K562 (cell line): ENCODE measurements around the gene UQCRFS1. TPM values are rescaled to one million over a fixed set of nuclear protein-coding genes. Genes with fewer than 3 reads are reported as not detected.

Experiments
- ATAC-seq: fragments of 200-7000 bp; cut with Tn5 transposase; 3 replicates; pipeline ENCODE4 v1.9.1; 2020; ENCODE audit warnings: moderate library complexity
- BruUV-seq: library from RNA; stranded (reverse); fragments of 400-500 nt; replicated peaks from 2 replicates; lab custom pipeline; 2021; lab: Mats Ljungman, UMichigan
- CTCF ChIA-PET: fragments of 300-600 bp; formaldehyde crosslinking; extraction: SDS; loops from one replicate; lab custom pipeline; 2021; ENCODE audit warnings: low intra/inter-chr PET ratio; lab: Yijun Ruan, JAX
- POLR2A ChIA-PET: fragments of 300-600, 350-650 bp; sonication (Branson Sonifier 250); formaldehyde crosslinking; extraction: SDS; loops from one replicate; lab custom pipeline; 2021; ENCODE audit warnings: antibody characterized with exemption, inconsistent platforms; lab: Yijun Ruan, JAX
- DNase-seq, 4 experiments: peaks; one replicate each; pipeline versions ENCODE4 v3.0.0 to v3.0.0-alpha.2; 2011 to 2018; ENCODE audit warnings: low spot score in 3 of 4, mixed read lengths in 3 of 4; ENCODE audit errors: extremely low read depth in 1 of 4
- FAIRE-seq: peaks from 2 replicates; lab custom pipeline; 2011; peaks lifted over from hg19 to GRCh38; lab: Jason Lieb, UNC
- H2AFZ ChIP-seq: 2 replicates; pipeline ENCODE4 v1.6.0; 2011; ENCODE audit warnings: low read depth, low read length, control low read depth, inconsistent platforms
- H3K27ac ChIP-seq: fragments of 200-600 bp; 3 replicates; pipeline ENCODE4 v1.8.0; 2011; ENCODE audit warnings: low read depth, mild to moderate bottlenecking, control low read depth, inconsistent platforms, low read length, moderate library complexity, mixed read lengths; ENCODE audit errors: extremely low read depth
- H3K27me3 ChIP-seq, 2 experiments: fragments of 300-600 bp in 1 of 2; 2 replicates in 1 of 2; 3 replicates in 1 of 2; pipeline versions ENCODE4 v1.6.0 to v1.8.0; 2011; ENCODE audit warnings: inconsistent platforms in 2 of 2, low read length in 2 of 2, mild to moderate bottlenecking in 1 of 2, mixed read lengths in 1 of 2, moderate library complexity in 1 of 2; ENCODE audit not compliant: control insufficient read depth in 2 of 2, insufficient read depth in 2 of 2
- H3K36me3 ChIP-seq: fragments of 300-600 bp; 3 replicates; pipeline ENCODE4 v1.8.0; 2011; ENCODE audit warnings: mild to moderate bottlenecking, low read length, inconsistent platforms; ENCODE audit not compliant: control insufficient read depth, insufficient read depth
- H3K4me1 ChIP-seq, 2 experiments: fragments of 200-600 bp in 1 of 2; replicated peaks in 1 of 2; 2 replicates in 1 of 2; 3 replicates in 1 of 2; pipeline versions ENCODE4 v1.5.1 to v1.8.0; 2011; ENCODE audit warnings: inconsistent platforms in 2 of 2, low read length in 2 of 2, mild to moderate bottlenecking in 1 of 2, mixed read lengths in 1 of 2, moderate library complexity in 1 of 2; ENCODE audit not compliant: control insufficient read depth in 2 of 2, insufficient read depth in 2 of 2
- H3K4me2 ChIP-seq: 2 replicates; pipeline ENCODE4 v1.6.1; 2011; ENCODE audit warnings: low read length, control low read depth, inconsistent platforms, mixed read lengths; ENCODE audit not compliant: insufficient read depth
- H3K4me3 ChIP-seq: fragments of 200-600 bp; sonication (generic), shearing (Covaris generic); 2 replicates; pipeline ENCODE4 v1.5.1; 2016; ENCODE audit warnings: control low read depth, inconsistent platforms
- H3K79me2 ChIP-seq: fragments of 200-600 bp; 3 replicates; pipeline ENCODE4 v1.8.0; 2011; ENCODE audit warnings: low read length, inconsistent platforms; ENCODE audit not compliant: control insufficient read depth, insufficient read depth
- H3K9ac ChIP-seq, 2 experiments: 2 replicates each; pipeline versions ENCODE4 v1.6.0 to v1.6.1; 2011; ENCODE audit warnings: low read depth in 2 of 2, low read length in 2 of 2, control low read depth in 1 of 2, inconsistent platforms in 1 of 2, mild to moderate bottlenecking in 1 of 2, mixed read lengths in 1 of 2; ENCODE audit not compliant: insufficient read depth in 1 of 2
- H3K9me1 ChIP-seq: one replicate; pipeline ENCODE4 v1.6.0; 2011; ENCODE audit warnings: inconsistent platforms, mild to moderate bottlenecking, low read length, moderate library complexity; ENCODE audit not compliant: control insufficient read depth, insufficient read depth
- H3K9me3 ChIP-seq: replicated peaks from 2 replicates; pipeline ENCODE4 v1.5.1; 2011; ENCODE audit warnings: low read depth, low read length, inconsistent platforms; ENCODE audit not compliant: control insufficient read depth, insufficient read depth
- H4K20me1 ChIP-seq: replicated peaks from 2 replicates; pipeline ENCODE4 v1.6.1; 2011; ENCODE audit warnings: low read length, inconsistent platforms, mixed read lengths; ENCODE audit not compliant: control insufficient read depth, insufficient read depth
- CCAR2 ChIP-seq: fragments of 200-400 bp; formaldehyde crosslinking; IDR thresholded peaks from 2 replicates; pipeline ENCODE4 v1.6.1; 2017; ENCODE audit warnings: mild to moderate bottlenecking, low read depth, low read length
- IFI16 ChIP-seq: fragments of 250-450 bp; sonication (Bioruptor Pico); IDR thresholded peaks from 2 replicates; pipeline ENCODE4 v2.1.2; 2022; ENCODE audit warnings: mild to moderate bottlenecking, inconsistent platforms
- NBN ChIP-seq: fragments of 450-650 bp; IDR thresholded peaks from 2 replicates; pipeline ENCODE4 v1.6.1; 2016; ENCODE audit warnings: low read depth, mild to moderate bottlenecking
- POLR2AphosphoS2 ChIP-seq: IDR thresholded peaks from 2 replicates; pipeline ENCODE4 v1.6.1; 2012; ENCODE audit warnings: low read length, improper control_type of control experiment
- PTRF ChIP-seq: fragments of 450-650 bp; IDR thresholded peaks from 2 replicates; pipeline ENCODE4 v1.6.1; 2016; ENCODE audit warnings: mild to moderate bottlenecking, missing genetic modification characterization, missing compliant biosample characterization
- RAD21 ChIP-seq, 2 experiments: fragments of 250-450 bp in 1 of 2; fragments of 450-650 bp in 1 of 2; sonication (Bioruptor Pico) in 1 of 2; formaldehyde crosslinking in 1 of 2; IDR thresholded peaks in 1 of 2; conservative IDR thresholded peaks in 1 of 2; 2 replicates each; pipeline versions ENCODE4 v1.4.0 to v1.8.0; 2020 to 2022; ENCODE audit warnings: mild to moderate bottlenecking in 2 of 2, moderate library complexity in 1 of 2
- TCF7 ChIP-seq: sonication (generic); IDR thresholded peaks from 2 replicates; pipeline ENCODE4 v1.6.1; 2016; ENCODE audit warnings: antibody characterized with exemption, borderline replicate concordance
- ZKSCAN8 ChIP-seq: fragments of 200-800 bp; sonication (Bioruptor generic); IDR thresholded peaks from 2 replicates; pipeline ENCODE4 v1.6.1; 2016; ENCODE audit warnings: missing genetic modification characterization, missing compliant biosample characterization
- ZNF507 ChIP-seq: conservative IDR thresholded peaks from 2 replicates; pipeline ENCODE4 v1.6.1; 2017; ENCODE audit warnings: missing genetic modification characterization, missing compliant biosample characterization
- ZNF551 ChIP-seq: fragments of 250-450 bp; sonication (Bioruptor Pico); IDR thresholded peaks from 2 replicates; pipeline ENCODE4 v1.5.0; 2021; ENCODE audit warnings: mild to moderate bottlenecking, moderate library complexity
- ZNF57 ChIP-seq: fragments of 450-650 bp; formaldehyde crosslinking; IDR thresholded peaks from 2 replicates; pipeline ENCODE4 v1.4.0; 2020; ENCODE audit warnings: mild to moderate bottlenecking, moderate library complexity
- ZNF75A ChIP-seq: fragments of 450-650 bp; formaldehyde crosslinking; IDR thresholded peaks from 2 replicates; pipeline ENCODE4 v1.4.0; 2020; ENCODE audit warnings: mild to moderate bottlenecking
- WGBS: fragments of 100-300 bp; shearing (Covaris generic); methylation state at CpG from one replicate; pipeline ENCODE4 v1.1.6; 2016; ENCODE audit warnings: low coverage, mixed read lengths; ENCODE audit not compliant: insufficient coverage; ENCODE audit errors: missing lambda C conversion rate; 5-methylcytosine and 5-hydroxymethylcytosine counted together
- in situ Hi-C: fragments of 300-500 bp; cut with MboI; formaldehyde crosslinking; loops from 4 replicates; pipeline ENCODE4 v1.15.0; 2018; ENCODE audit warnings: inconsistent platforms, mixed read lengths
- intact Hi-C: fragments of 100-400 bp; cut with micrococcal nuclease; formaldehyde crosslinking; loops from 2 replicates; pipeline ENCODE4 v1.14.2; 2022
- polyA plus RNA-seq, 8 experiments: library from polyadenylated mRNA; depleted of rRNA in 4 of 8; stranded (reverse) in 5 of 8; unstranded in 3 of 8; fragments of >200 nt; fragmentation: Nextera tagmentation in 2 of 8; fragmentation: Illumina TruSeq in 1 of 8; extraction: Ambion mirVana in 2 of 8; extraction: Trizol in 1 of 8; gene quantifications; 2 replicates each; pipeline versions ENCODE4 v1.2.1 to v1.2.3, GENCODE V29; 2011 to 2014; ENCODE audit warnings: inconsistent platforms in 1 of 8, missing spikeins in 1 of 8
- total RNA-seq, 7 experiments: library from RNA; depleted of rRNA in 6 of 7; stranded (reverse); fragments of >200 nt in 6 of 7; fragmentation: Illumina TruSeq in 2 of 7; extraction: Trizol in 2 of 7; gene quantifications; 2 replicates each; pipeline versions ENCODE4 v1.2.1 to v1.2.3, GENCODE V29; 2011 to 2021; ENCODE audit warnings: low replicate concordance in 1 of 7
- TF ChIP-seq, protein P1 (sequence below): sonication (generic); formaldehyde crosslinking; IDR thresholded peaks from 2 replicates; pipeline ENCODE4 v1.8.1; 2023; ENCODE audit warnings: mild to moderate bottlenecking, missing genetic modification reagents
- TF ChIP-seq, protein P2 (sequence below): fragments of 150-350 bp; conservative IDR thresholded peaks from 2 replicates; pipeline ENCODE4 v1.6.1; 2014; ENCODE audit warnings: low read length
- TF ChIP-seq, protein P3 (sequence below): IDR thresholded peaks from 2 replicates; pipeline ENCODE4 v1.6.1; 2012; ENCODE audit warnings: low read depth, low read length, improper control_type of control experiment, borderline replicate concordance

UQCRFS1 gene
- total and polyA plus RNA-seq, 9 of the 15 experiments (the other 6 are each of a cell fraction or from before 2014, with no cell fraction given): 10.8 to 110 (median 64.7) TPM

DNA sequence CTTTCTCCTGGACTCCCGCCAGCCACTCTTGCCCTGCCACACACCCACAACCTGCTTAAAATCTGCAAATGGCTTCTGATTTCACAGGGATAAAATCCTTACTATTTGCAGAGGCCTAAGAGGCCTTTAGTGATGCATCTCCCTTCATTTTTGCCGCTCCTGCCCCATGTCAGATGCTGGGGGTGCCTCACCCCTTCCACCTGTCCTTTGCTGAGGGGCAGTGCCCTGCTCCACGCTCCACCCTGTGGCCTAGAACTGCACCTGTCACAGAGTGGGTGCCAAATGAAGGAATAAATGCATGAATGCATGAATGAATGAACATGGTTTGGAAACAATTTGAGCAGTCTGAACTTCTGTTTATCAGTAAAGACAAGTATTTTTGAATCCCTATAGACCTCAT lies 34.1 kb upstream of the UQCRFS1 start:
- POLR2A ChIA-PET: no interaction called here
- peaks cover 14 to 39% of the 10 kb centered on the region in 2 experiments for H3K27me3 ChIP-seq
- FAIRE-seq: no peak
- H4K20me1 ChIP-seq: no peaks in the 10 kb centered on the region
- in situ Hi-C loops (no loop called here), intact Hi-C loops (loop anchor here (10.0 kb wide), 1 partner anchor 82 kb away; no protein-coding TSS in a partner anchor)
- no peak for TF ChIP-seq ZNF551 (CRISPR knock-in tag)
- no peak for TF ChIP-seq TCF7
- TF ChIP-seq NBN: no peak
- no peak for TF ChIP-seq PTRF (tag)
- TF ChIP-seq, protein P1, sequence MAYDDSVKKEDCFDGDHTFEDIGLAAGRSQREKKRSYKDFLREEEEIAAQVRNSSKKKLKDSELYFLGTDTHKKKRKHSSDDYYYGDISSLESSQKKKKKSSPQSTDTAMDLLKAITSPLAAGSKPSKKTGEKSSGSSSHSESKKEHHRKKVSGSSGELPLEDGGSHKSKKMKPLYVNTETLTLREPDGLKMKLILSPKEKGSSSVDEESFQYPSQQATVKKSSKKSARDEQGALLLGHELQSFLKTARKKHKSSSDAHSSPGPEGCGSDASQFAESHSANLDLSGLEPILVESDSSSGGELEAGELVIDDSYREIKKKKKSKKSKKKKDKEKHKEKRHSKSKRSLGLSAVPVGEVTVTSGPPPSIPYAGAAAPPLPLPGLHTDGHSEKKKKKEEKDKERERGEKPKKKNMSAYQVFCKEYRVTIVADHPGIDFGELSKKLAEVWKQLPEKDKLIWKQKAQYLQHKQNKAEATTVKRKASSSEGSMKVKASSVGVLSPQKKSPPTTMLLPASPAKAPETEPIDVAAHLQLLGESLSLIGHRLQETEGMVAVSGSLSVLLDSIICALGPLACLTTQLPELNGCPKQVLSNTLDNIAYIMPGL (CRISPR knock-in tag): no peak
- no peak for TF ChIP-seq ZKSCAN8 (CRISPR knock-in tag)
- TF ChIP-seq, protein P2, sequence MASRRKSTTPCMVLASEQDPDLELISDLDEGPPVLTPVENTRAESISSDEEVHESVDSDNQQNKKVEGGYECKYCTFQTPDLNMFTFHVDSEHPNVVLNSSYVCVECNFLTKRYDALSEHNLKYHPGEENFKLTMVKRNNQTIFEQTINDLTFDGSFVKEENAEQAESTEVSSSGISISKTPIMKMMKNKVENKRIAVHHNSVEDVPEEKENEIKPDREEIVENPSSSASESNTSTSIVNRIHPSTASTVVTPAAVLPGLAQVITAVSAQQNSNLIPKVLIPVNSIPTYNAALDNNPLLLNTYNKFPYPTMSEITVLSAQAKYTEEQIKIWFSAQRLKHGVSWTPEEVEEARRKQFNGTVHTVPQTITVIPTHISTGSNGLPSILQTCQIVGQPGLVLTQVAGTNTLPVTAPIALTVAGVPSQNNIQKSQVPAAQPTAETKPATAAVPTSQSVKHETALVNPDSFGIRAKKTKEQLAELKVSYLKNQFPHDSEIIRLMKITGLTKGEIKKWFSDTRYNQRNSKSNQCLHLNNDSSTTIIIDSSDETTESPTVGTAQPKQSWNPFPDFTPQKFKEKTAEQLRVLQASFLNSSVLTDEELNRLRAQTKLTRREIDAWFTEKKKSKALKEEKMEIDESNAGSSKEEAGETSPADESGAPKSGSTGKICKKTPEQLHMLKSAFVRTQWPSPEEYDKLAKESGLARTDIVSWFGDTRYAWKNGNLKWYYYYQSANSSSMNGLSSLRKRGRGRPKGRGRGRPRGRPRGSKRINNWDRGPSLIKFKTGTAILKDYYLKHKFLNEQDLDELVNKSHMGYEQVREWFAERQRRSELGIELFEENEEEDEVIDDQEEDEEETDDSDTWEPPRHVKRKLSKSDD: no peak
- TF ChIP-seq ZNF507 (tag): no peak
- TF ChIP-seq POLR2AphosphoS2: no peak
- TF ChIP-seq CCAR2: no peak
- TF ChIP-seq, protein P3, sequence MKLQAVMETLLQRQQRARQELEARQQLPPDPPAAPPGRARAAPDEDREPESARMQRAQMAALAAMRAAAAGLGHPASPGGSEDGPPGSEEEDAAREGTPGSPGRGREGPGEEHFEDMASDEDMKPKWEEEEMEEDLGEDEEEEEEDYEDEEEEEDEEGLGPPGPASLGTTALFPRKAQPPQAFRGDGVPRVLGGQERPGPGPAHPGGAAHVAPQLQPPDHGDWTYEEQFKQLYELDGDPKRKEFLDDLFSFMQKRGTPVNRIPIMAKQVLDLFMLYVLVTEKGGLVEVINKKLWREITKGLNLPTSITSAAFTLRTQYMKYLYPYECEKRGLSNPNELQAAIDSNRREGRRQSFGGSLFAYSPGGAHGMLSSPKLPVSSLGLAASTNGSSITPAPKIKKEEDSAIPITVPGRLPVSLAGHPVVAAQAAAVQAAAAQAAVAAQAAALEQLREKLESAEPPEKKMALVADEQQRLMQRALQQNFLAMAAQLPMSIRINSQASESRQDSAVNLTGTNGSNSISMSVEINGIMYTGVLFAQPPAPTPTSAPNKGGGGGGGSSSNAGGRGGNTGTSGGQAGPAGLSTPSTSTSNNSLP: no peak
- no peak for TF ChIP-seq ZNF75A (CRISPR knock-in tag)
- no peak for TF ChIP-seq IFI16 (CRISPR knock-in tag)
- no peak for TF ChIP-seq RAD21 (CRISPR knock-in tag; conservative IDR thresholded peaks at IDR 0.05 in 1 of 2, IDR thresholded peaks at IDR 0.05 in 1 of 2)
- TF ChIP-seq ZNF57: no peak
- no peaks in the 10 kb centered on the region for H3K9me3 ChIP-seq
- H3K4me3 ChIP-seq: no peak overlapping the region
- H2AFZ ChIP-seq: no peak overlapping the region
- H3K36me3 ChIP-seq: no peaks in the 10 kb centered on the region
- WGBS: 0% methylated on average over 3 of the region's 3 CpGs
- CTCF ChIA-PET: interaction anchor here (0.6 kb wide), 1 partner anchor 14 kb away, joined by 3 read pairs; no protein-coding TSS in a partner anchor
- ATAC-seq: no peak
- H3K4me2 ChIP-seq: no peak overlapping the region
- no peak overlapping the region for H3K27ac ChIP-seq
- BruUV-seq: no TSS peak
- DNase-seq: no peak
- H3K79me2 ChIP-seq: no peaks in the 10 kb centered on the region
- H3K9me1 ChIP-seq: no peaks in the 10 kb centered on the region
- H3K4me1 ChIP-seq: no peaks in the 10 kb centered on the region
- no peak overlapping the region for H3K9ac ChIP-seq
